Fibroblast of lung (primary cell): ENCODE results near the gene ZNF474. TPM values are rescaled to one million over a fixed set of nuclear protein-coding genes. Genes with fewer than 3 reads are reported as not detected.

Experiments
- DNase-seq, 2 donors: peaks; one replicate each; pipeline versions ENCODE4 v3.0.0 to v3.0.0-alpha.2; 2010; ENCODE audit warnings: low read depth in 2 of 2
- H2AFZ ChIP-seq: 2 replicates; pipeline ENCODE4 v1.5.1; 2012; ENCODE audit warnings: low read length, control low read depth, inconsistent platforms
- H3K27ac ChIP-seq: 2 replicates; pipeline ENCODE4 v1.5.1; 2011; ENCODE audit warnings: low read length, control low read depth; ENCODE audit not compliant: insufficient read depth
- H3K27me3 ChIP-seq: 2 replicates; pipeline ENCODE4 v1.5.1; 2011; ENCODE audit warnings: mild to moderate bottlenecking, low read length; ENCODE audit not compliant: control insufficient read depth, insufficient read depth
- H3K36me3 ChIP-seq: 2 replicates; pipeline ENCODE4 v1.5.1; 2011; ENCODE audit warnings: low read length; ENCODE audit not compliant: control insufficient read depth, insufficient read depth
- H3K4me1 ChIP-seq: 2 replicates; pipeline ENCODE4 v1.5.1; 2011; ENCODE audit warnings: low read length; ENCODE audit not compliant: control insufficient read depth, insufficient read depth; ENCODE audit errors: extremely low read depth
- H3K4me2 ChIP-seq: 2 replicates; pipeline ENCODE4 v1.5.1; 2011; ENCODE audit warnings: low read length, control low read depth; ENCODE audit not compliant: insufficient read depth; ENCODE audit errors: extremely low read depth
- H3K4me3 ChIP-seq, 4 experiments: fragments of 200-600 bp in 1 of 4; sonication (generic) in 1 of 4; replicated peaks in 1 of 4; 2 replicates each; pipeline ENCODE4 v1.5.1; 2011 to 2016; ENCODE audit warnings: low read length in 4 of 4, low read depth in 3 of 4, mild to moderate bottlenecking in 3 of 4, control low read depth in 2 of 4, inconsistent platforms in 1 of 4, mixed read lengths in 1 of 4; ENCODE audit not compliant: insufficient read depth in 1 of 4; ENCODE audit errors: control extremely low read depth in 1 of 4
- H3K79me2 ChIP-seq: 2 replicates; pipeline ENCODE4 v1.5.1; 2012; ENCODE audit warnings: mild to moderate bottlenecking, low read length, inconsistent platforms; ENCODE audit not compliant: control insufficient read depth, insufficient read depth
- H3K9ac ChIP-seq: 2 replicates; pipeline ENCODE4 v1.5.1; 2011; ENCODE audit warnings: mild to moderate bottlenecking, low read length, control low read depth; ENCODE audit not compliant: insufficient read depth
- H3K9me3 ChIP-seq: 2 replicates; pipeline ENCODE4 v1.5.1; 2012; ENCODE audit warnings: low read depth, low read length; ENCODE audit not compliant: control insufficient read depth, insufficient read depth
- H4K20me1 ChIP-seq: 2 replicates; pipeline ENCODE4 v1.5.1; 2011; ENCODE audit warnings: low read length; ENCODE audit not compliant: control insufficient read depth, insufficient read depth; ENCODE audit errors: extremely low read depth
- CTCF ChIP-seq, 2 donors: IDR thresholded peaks in 1 of 2; conservative IDR thresholded peaks in 1 of 2; 1 replicate in 1 of 2; 2 replicates in 1 of 2; pipeline ENCODE4 v1.5.1; 2011 to 2012; ENCODE audit warnings: low read length in 2 of 2, control low read depth in 1 of 2, inconsistent platforms in 1 of 2, low read depth in 1 of 2, mild to moderate bottlenecking in 1 of 2
- EZH2 ChIP-seq: IDR thresholded peaks from 2 replicates; pipeline ENCODE4 v1.5.1; 2012; ENCODE audit warnings: low read length, control low read depth, mild to moderate bottlenecking; ENCODE audit errors: missing control alignments
- polyA plus RNA-seq, 2 donors: library from polyadenylated mRNA; depleted of rRNA in 1 of 2; stranded (reverse) in 1 of 2; unstranded in 1 of 2; fragments of >200 nt; gene quantifications; 2 replicates each; pipeline ENCODE4 v1.2.1, GENCODE V29; 2011 to 2012; ENCODE audit warnings: missing spikeins in 1 of 2
- total RNA-seq: library from RNA; depleted of rRNA; stranded (reverse); fragments of >200 nt; gene quantifications from 2 replicates; pipeline ENCODE4 v1.2.1, GENCODE V29; 2014

ZNF474 gene
- total and polyA plus RNA-seq, 2 donors (not counting 1 experiment from before 2014, with no cell fraction given), result 0.17 to 0.20 TPM

DNA sequence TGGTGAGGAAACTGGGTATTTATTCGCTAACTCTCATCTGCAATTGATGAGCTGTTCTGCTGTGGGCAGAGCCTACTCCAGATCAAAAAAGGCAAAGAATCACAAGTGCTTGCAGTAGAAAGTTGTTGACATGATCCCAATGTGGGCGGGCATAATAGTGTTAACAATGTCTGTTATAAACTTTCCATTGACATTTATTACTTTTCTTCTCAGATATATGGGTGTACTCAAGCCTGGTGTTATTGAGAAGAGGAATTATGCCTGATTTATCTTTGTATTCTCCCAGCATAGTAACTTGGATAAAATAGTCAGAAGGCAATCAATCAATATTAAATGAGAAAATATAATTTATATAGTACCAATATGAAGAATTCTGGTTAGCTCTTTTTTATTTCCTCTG is 47.8 kb downstream of the ZNF474 start:
- no peak for DNase-seq
- H2AFZ ChIP-seq, result no peak overlapping the region
- no peak overlapping the region for H3K27ac ChIP-seq
- H3K4me2 ChIP-seq, result no peak overlapping the region
- H4K20me1 ChIP-seq, result no peaks in the 10 kb centered on the region
- no peak overlapping the region for H3K4me3 ChIP-seq
- H3K27me3 ChIP-seq, result no peaks in the 10 kb centered on the region
- TF ChIP-seq EZH2 (no peak), CTCF (conservative IDR thresholded peaks at IDR 0.05 in 1 of 2, IDR thresholded peaks at IDR 0.05 in 1 of 2; ENCODE audit: low read depth in 1 of 2, low read length in 2 of 2) (no peak)
- H3K4me1 ChIP-seq, result peaks cover 14% of the 10 kb centered on the region
- H3K9ac ChIP-seq, result no peak overlapping the region
- no peaks in the 10 kb centered on the region for H3K9me3 ChIP-seq
- no peaks in the 10 kb centered on the region for H3K79me2 ChIP-seq
- H3K36me3 ChIP-seq, result no peaks in the 10 kb centered on the region

DNA sequence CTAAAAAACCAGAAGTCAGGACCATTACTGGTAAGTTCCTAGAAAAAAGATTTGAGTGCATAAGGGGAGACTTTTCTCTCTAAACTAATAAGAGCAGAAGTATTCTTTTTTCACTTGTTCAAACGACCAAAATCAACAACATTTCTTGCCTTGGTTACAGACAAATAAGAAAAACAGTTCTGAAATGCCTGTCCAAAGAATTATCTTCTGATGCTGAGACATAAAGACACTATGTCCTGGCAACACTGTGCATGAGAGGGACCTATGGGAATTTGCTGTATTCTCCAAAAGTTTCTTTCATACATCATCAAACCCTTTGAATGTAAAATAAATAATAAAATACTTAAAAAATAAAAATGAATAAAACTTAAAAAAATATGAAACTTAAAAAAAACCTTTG is 50.4 kb downstream of the ZNF474 start:
- H3K4me2 ChIP-seq, result no peak overlapping the region
- no peak overlapping the region for H3K27ac ChIP-seq
- H3K4me1 ChIP-seq, result peaks cover 30% of the 10 kb centered on the region
- H3K4me3 ChIP-seq, result no peak overlapping the region
- H3K36me3 ChIP-seq, result no peaks in the 10 kb centered on the region
- no peaks in the 10 kb centered on the region for H4K20me1 ChIP-seq
- H2AFZ ChIP-seq, result no peak overlapping the region
- no peaks in the 10 kb centered on the region for H3K79me2 ChIP-seq
- no peaks in the 10 kb centered on the region for H3K27me3 ChIP-seq
- TF ChIP-seq CTCF (conservative IDR thresholded peaks at IDR 0.05 in 1 of 2, IDR thresholded peaks at IDR 0.05 in 1 of 2; ENCODE audit: low read depth in 1 of 2, low read length in 2 of 2) (no peak), EZH2 (no peak)
- H3K9me3 ChIP-seq, result no peaks in the 10 kb centered on the region
- H3K9ac ChIP-seq, result no peak overlapping the region
- DNase-seq, result no peak

GRCh38 chr5:122180146-122180712 is 50.9 kb downstream of the ZNF474 start:
- H2AFZ ChIP-seq, result no peak overlapping the region
- no peaks in the 10 kb centered on the region for H3K79me2 ChIP-seq
- H3K9ac ChIP-seq, result no peak overlapping the region
- H3K9me3 ChIP-seq, result no peaks in the 10 kb centered on the region
- H3K4me3 ChIP-seq, result no peak overlapping the region
- no peaks in the 10 kb centered on the region for H3K36me3 ChIP-seq
- H3K27ac ChIP-seq, result peak overlapping the region; percentile 82
- peaks cover 29% of the 10 kb centered on the region for H3K4me1 ChIP-seq
- no peak for DNase-seq
- no peak for TF ChIP-seq CTCF (conservative IDR thresholded peaks at IDR 0.05 in 1 of 2, IDR thresholded peaks at IDR 0.05 in 1 of 2; ENCODE audit: low read depth in 1 of 2, low read length in 2 of 2)
- no peak for TF ChIP-seq EZH2
- peak overlapping the region; percentile 51 for H3K4me2 ChIP-seq
- no peaks in the 10 kb centered on the region for H4K20me1 ChIP-seq
- H3K27me3 ChIP-seq, result no peaks in the 10 kb centered on the region
